ENCODE results near the gene GRID1. TPM values are rescaled to one million over a fixed set of nuclear protein-coding genes. Genes with fewer than 3 reads are reported as not detected.

The GRID1 gene
- total RNA-seq, 1 experiment from 2014 or later: 5.6 TPM

- Histone ChIP-seq H3K79me2 (ENCODE audit: insufficient read depth, low read length) (no peaks in the 10 kb centered on the region), H3K4me3 (replicated peaks in 1 of 2; ENCODE audit: low read depth in 1 of 2, low read length in 2 of 2) (no peak overlapping the region), H3K9me3 (ENCODE audit: control insufficient read depth in 1 of 2, insufficient read depth in 1 of 2, low read depth in 1 of 2, low read length in 2 of 2) (no peaks in the 10 kb centered on the region), H3K9ac (ENCODE audit: low read length) (no peak overlapping the region), H3K9me2 (ENCODE audit: insufficient read depth) (no peaks in the 10 kb centered on the region), H3K4me1 (ENCODE audit: control insufficient read depth in 1 of 2, insufficient read depth in 2 of 2, low read length in 2 of 2) (peaks cover 10 to 35% of the 10 kb centered on the region in 2 experiments), H3K4me2 (ENCODE audit: low read length) (no peak overlapping the region), H4K20me1 (ENCODE audit: insufficient read depth) (no peaks in the 10 kb centered on the region; the same call in 1 of the 2 replicates), H3K27ac (ENCODE audit: low read depth, low read length) (no peak overlapping the region), H3K36me3 (ENCODE audit: control insufficient read depth in 1 of 2, insufficient read depth in 2 of 2, low read length in 2 of 2) (no peaks in the 10 kb centered on the region), H2AFZ (ENCODE audit: low read depth, low read length, poor library complexity, severe bottlenecking) (no peak overlapping the region), H3K27me3 (ENCODE audit: insufficient read depth, low read length) (no peaks in the 10 kb centered on the region)
- ATAC-seq (no peak), DNase-seq (ENCODE audit: low read depth, low spot score) (no peak)
- POLR2A ChIA-PET: no interaction called here
- intact Hi-C loops (cut with micrococcal nuclease): no loop called here
- CTCF ChIA-PET: no interaction called here
- no TSS peak for BruUV-seq (replicated peaks)
- RAD21 ChIA-PET (ENCODE audit: low non-redundant PET in 1 of 2, low total read pairs in 2 of 2, uncharacterized antibody in 2 of 2, unreplicated experiment in 2 of 2): no interaction called here
- TF ChIP-seq EGR1 (IDR thresholded peaks at IDR 0.05; ENCODE audit: low read depth) (no peak), SIN3A (IDR thresholded peaks at IDR 0.05; ENCODE audit: low read depth) (no peak), FOSL1 (IDR thresholded peaks at IDR 0.05; ENCODE audit: low read depth) (peak; percentile 18; the same call in 1 of the 2 replicates), ZFX (IDR thresholded peaks at IDR 0.05) (no peak), CBX3 (IDR thresholded peaks at IDR 0.05; ENCODE audit: low read depth) (no peak)
- TF ChIP-seq, protein P1, sequence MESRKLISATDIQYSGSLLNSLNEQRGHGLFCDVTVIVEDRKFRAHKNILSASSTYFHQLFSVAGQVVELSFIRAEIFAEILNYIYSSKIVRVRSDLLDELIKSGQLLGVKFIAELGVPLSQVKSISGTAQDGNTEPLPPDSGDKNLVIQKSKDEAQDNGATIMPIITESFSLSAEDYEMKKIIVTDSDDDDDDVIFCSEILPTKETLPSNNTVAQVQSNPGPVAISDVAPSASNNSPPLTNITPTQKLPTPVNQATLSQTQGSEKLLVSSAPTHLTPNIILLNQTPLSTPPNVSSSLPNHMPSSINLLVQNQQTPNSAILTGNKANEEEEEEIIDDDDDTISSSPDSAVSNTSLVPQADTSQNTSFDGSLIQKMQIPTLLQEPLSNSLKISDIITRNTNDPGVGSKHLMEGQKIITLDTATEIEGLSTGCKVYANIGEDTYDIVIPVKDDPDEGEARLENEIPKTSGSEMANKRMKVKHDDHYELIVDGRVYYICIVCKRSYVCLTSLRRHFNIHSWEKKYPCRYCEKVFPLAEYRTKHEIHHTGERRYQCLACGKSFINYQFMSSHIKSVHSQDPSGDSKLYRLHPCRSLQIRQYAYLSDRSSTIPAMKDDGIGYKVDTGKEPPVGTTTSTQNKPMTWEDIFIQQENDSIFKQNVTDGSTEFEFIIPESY (IDR thresholded peaks at IDR 0.05; ENCODE audit: extremely low read depth, insufficient replicate concordance, low read length): no peak
Measured at GRCh38 chr10:86049442-86049841, 317.2 kb downstream of the GRID1 start.

GRCh38 chr10:86048973-86049372, 317.6 kb downstream of the GRID1 start:
- ChIA-PET RAD21 (ENCODE audit: low non-redundant PET in 1 of 2, low total read pairs in 2 of 2, uncharacterized antibody in 2 of 2, unreplicated experiment in 2 of 2) (no interaction called here), CTCF (no interaction called here), POLR2A (no interaction called here)
- Histone ChIP-seq H3K9ac (ENCODE audit: low read length) (no peak overlapping the region), H3K79me2 (ENCODE audit: insufficient read depth, low read length) (no peaks in the 10 kb centered on the region), H3K4me2 (ENCODE audit: low read length) (no peak overlapping the region), H3K9me2 (ENCODE audit: insufficient read depth) (no peaks in the 10 kb centered on the region), H3K27me3 (ENCODE audit: insufficient read depth, low read length) (no peaks in the 10 kb centered on the region), H4K20me1 (ENCODE audit: insufficient read depth) (no peaks in the 10 kb centered on the region; the same call in 1 of the 2 replicates), H3K9me3 (ENCODE audit: control insufficient read depth in 1 of 2, insufficient read depth in 1 of 2, low read depth in 1 of 2, low read length in 2 of 2) (no peaks in the 10 kb centered on the region), H3K36me3 (ENCODE audit: control insufficient read depth in 1 of 2, insufficient read depth in 2 of 2, low read length in 2 of 2) (no peaks in the 10 kb centered on the region), H3K27ac (ENCODE audit: low read depth, low read length) (no peak overlapping the region), H3K4me3 (replicated peaks in 1 of 2; ENCODE audit: low read depth in 1 of 2, low read length in 2 of 2) (no peak overlapping the region), H2AFZ (ENCODE audit: low read depth, low read length, poor library complexity, severe bottlenecking) (no peak overlapping the region), H3K4me1 (ENCODE audit: control insufficient read depth in 1 of 2, insufficient read depth in 2 of 2, low read length in 2 of 2) (peaks cover 10 to 35% of the 10 kb centered on the region in 2 experiments)
- ATAC-seq (no peak), DNase-seq (ENCODE audit: low read depth, low spot score) (no peak)
- TF ChIP-seq ELF1 (IDR thresholded peaks at IDR 0.05; ENCODE audit: borderline replicate concordance, low read depth) (no peak), POLR2AphosphoS5 (IDR thresholded peaks at IDR 0.05; ENCODE audit: low read depth, low read length) (no peak)
- BruUV-seq (replicated peaks): no TSS peak
- intact Hi-C loops (cut with micrococcal nuclease): no loop called here

All from HCT116 (cell line).